Heart right ventricle (tissue), 16 donors: ENCODE results near the gene SLC12A3. TPM values are rescaled to one million over a fixed set of nuclear protein-coding genes. Genes with fewer than 3 reads are reported as not detected.

Experiments used
- ATAC-seq, 8 donors: fragments of 200-7000 bp; cut with Tn5 transposase; one replicate each; pipeline ENCODE4 v1.9.1; 2020; ENCODE audit warnings: mild to moderate bottlenecking in 8 of 8, moderate library complexity in 8 of 8, moderate number of reproducible peaks in 1 of 8
- DNase-seq, 2 donors: peaks; one replicate each; pipeline ENCODE4 v3.0.0-alpha.2; 2020
- H3K27ac ChIP-seq, 10 donors: fragments of 200-600 bp; sonication (generic) in 2 of 10; one replicate each; pipeline versions ENCODE4 v1.5.0 to v1.8.0; 2020 to 2022; ENCODE audit warnings: mild to moderate bottlenecking in 3 of 10
- H3K27me3 ChIP-seq, 7 donors: fragments of 200-600 bp; one replicate each; pipeline ENCODE4 v1.8.0; 2021 to 2022; ENCODE audit warnings: mild to moderate bottlenecking in 2 of 7
- H3K36me3 ChIP-seq, 9 donors: fragments of 200-600 bp; sonication (generic) in 1 of 9; one replicate each; pipeline versions ENCODE4 v1.5.0 to v1.8.0; 2020 to 2022; ENCODE audit warnings: mild to moderate bottlenecking in 2 of 9
- H3K4me1 ChIP-seq, 9 donors: fragments of 200-600 bp; sonication (generic) in 1 of 9; one replicate each; pipeline versions ENCODE4 v1.5.0 to v1.8.0; 2020 to 2022; ENCODE audit warnings: mild to moderate bottlenecking in 4 of 9
- H3K4me3 ChIP-seq, 10 donors: fragments of 200-600 bp; sonication (generic) in 2 of 10; one replicate each; pipeline versions ENCODE4 v1.5.0 to v1.8.0; 2020 to 2022; ENCODE audit warnings: mild to moderate bottlenecking in 7 of 10, moderate library complexity in 2 of 10
- H3K9me3 ChIP-seq, 11 donors: fragments of 200-600 bp in 10 of 11; sonication (generic) in 2 of 11; one replicate each; pipeline versions ENCODE4 v1.5.0 to v1.8.0; 2013 to 2022; ENCODE audit warnings: mild to moderate bottlenecking in 2 of 11, control low read depth in 1 of 11, moderate library complexity in 1 of 11
- WGBS, 2 donors: extraction: QIAGEN DNeasy Blood & Tissue Kit; methylation state at CpG; one replicate each; pipeline ENCODE4 v1.1.7; 2013; ENCODE audit warnings: inconsistent platforms in 1 of 2; 5-methylcytosine and 5-hydroxymethylcytosine counted together
- intact Hi-C, 10 donors: fragments of 100-400 bp; cut with DNase I; formaldehyde crosslinking; loops; one replicate each; pipeline versions ENCODE4 v1.11.1 to v1.14.2; 2022
- polyA plus RNA-seq, 2 donors: library from polyadenylated mRNA; stranded (reverse); fragments of 200-250 nt; gene quantifications; one replicate each; pipeline ENCODE4 v1.2.3, GENCODE V29; 2013
- total RNA-seq, 10 donors: library from RNA; stranded (reverse); fragmentation: NEBNext Ultra II Directional in 3 of 10; extraction: Animal tissue kit (Norgen Biotek cat#: 25700) in 3 of 10; gene quantifications; one replicate each; pipeline versions ENCODE4 v1.2.1 to v1.2.4, GENCODE V29; 2021 to 2023
- TF ChIP-seq, protein P1 (sequence below), 9 donors: fragments of 200-600 bp; sonication (generic) in 2 of 9; IDR thresholded peaks; one replicate each; pipeline versions ENCODE4 v1.5.0 to v1.8.0; 2021 to 2022; ENCODE audit warnings: antibody characterized with exemption in 9 of 9, mild to moderate bottlenecking in 5 of 9, moderate library complexity in 1 of 9
- donor health status: Arrhythmogenic right ventricular cardiomyopathy.
- donor health status: ischemic (EF 13 %, LVEDD 7.1; RV severe dilation, severe dysfunction).
- donor health status: healthy with polysubstance abuse.
- donor health status: DM: no; HTN: yes; CAD: no.
- donor health status: DM: no; HTN: no; CAD: no.
- donor health status: ischemic (EF 25% LVEDD 6.9; RV normal size, moderate dysfunction).
- donor health status: ischemic (EF 25% LVEDD 5.7; RV mildly dilated, moderate dysfunction).
- donor health status: healthy.
- donor health status: DM: yes; HTN: yes; CAD: no.
- donor health status: Ischemic cardiomyopathy.
- donor health status: ischemic (EF 35%, LVEDD 5.7; RV mildly dilated, moderate dysfunction).
- donor health status: nonischemic (EF 11% LVEDD 7.7; RV severe dilation, severe dysfunction).
- donor health status: DM: yes; HTN: yes; CAD: no.
- donor health status: PGD.
- donor health status: ischemic (EF 29% LVEDD 5.4; RV normal size, mild dysfunction).
- donor health status: nonischemic (EF 23%, LVEDD 6.1; RV moderate dilation, normal function).

Gene SLC12A3
- total and polyA plus RNA-seq, 12 donors: not detected

DNA sequence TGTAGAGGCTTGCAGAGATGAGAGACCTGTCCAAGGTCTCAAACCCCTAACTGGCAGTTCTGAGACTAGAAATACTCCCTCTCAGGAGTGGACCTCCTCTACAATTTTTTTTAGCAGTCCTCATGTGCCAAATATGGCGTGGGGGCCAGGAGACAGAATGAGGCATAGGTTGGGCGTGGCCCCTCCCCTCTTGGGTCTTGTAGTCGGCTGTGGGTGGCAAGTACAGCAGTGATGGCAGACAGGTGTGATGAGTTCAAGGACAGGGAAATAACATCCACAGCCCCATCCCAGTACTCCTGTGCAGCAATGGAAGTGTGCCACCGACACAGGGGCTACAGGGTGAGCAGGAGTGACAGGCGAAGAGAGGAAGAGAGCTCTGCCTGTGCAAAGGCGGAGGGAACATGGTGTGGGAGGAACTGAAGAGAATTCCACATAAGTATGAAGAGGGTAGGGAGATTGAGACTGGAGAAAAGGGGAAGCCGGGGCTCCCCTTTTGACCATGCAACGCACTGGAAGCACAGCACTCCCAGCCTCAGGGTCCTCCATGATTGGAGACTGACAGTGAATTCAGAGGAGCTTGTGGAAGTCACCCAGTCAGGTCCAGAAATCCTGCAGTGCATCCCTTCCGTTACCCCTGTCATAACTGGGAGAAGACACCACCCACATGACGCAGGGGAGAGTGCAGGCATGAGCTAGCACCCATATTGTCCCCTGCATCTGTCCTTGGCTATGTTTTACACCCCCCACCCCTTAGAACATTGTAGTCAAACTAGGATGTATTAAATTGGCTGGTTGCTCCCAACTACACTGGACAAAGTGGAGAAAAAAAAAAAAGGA is 82.0 kb downstream of the SLC12A3 start:
- Histone ChIP-seq H3K9me3 (no peaks in the 10 kb centered on the region), H3K27me3 (no peaks in the 10 kb centered on the region), H3K4me3 (no peak overlapping the region), H3K27ac (peak overlapping the region in 1 of 10 donors; percentile 44), H3K4me1 (peaks cover 0 to 22% (median 4%) of the 10 kb centered on the region in 9 donors), H3K36me3 (peaks cover 2 to 68% (median 44%) of the 10 kb centered on the region in 9 donors)
- DNase-seq (no peak), ATAC-seq (peak in 7 of 8 donors; percentile 5 to 50 (median 20))
- WGBS, 2 donors: 78 to 82% methylated on average over 10 of the region's 10 CpGs
- intact Hi-C loops: loop anchor here in 1 of 10 donors (5.0 kb wide), 1 partner anchor 80 kb away; the partner anchor contains the start of gene SLC12A3
- TF ChIP-seq, protein P1, sequence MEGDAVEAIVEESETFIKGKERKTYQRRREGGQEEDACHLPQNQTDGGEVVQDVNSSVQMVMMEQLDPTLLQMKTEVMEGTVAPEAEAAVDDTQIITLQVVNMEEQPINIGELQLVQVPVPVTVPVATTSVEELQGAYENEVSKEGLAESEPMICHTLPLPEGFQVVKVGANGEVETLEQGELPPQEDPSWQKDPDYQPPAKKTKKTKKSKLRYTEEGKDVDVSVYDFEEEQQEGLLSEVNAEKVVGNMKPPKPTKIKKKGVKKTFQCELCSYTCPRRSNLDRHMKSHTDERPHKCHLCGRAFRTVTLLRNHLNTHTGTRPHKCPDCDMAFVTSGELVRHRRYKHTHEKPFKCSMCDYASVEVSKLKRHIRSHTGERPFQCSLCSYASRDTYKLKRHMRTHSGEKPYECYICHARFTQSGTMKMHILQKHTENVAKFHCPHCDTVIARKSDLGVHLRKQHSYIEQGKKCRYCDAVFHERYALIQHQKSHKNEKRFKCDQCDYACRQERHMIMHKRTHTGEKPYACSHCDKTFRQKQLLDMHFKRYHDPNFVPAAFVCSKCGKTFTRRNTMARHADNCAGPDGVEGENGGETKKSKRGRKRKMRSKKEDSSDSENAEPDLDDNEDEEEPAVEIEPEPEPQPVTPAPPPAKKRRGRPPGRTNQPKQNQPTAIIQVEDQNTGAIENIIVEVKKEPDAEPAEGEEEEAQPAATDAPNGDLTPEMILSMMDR (IDR thresholded peaks at IDR 0.05): no peak

DNA sequence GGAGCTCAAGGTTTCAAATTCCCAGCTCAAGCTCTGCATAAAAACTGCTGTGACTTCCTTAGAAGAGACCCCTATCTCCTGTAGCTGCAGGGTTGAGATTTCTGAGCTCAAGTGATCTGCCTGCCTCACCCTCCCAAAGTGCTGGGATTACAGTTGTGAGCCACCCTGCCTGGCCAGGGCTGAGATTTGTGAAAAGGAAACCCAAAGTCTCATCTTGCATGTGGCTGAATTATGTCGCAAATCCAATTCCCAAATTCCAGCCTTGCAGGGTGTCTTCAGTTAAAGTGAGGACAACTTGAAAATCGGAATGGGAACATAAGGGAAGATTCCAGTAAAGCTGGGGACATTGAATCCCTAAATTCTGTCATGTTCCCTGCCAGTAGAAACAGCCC is 82.6 kb downstream of the SLC12A3 start:
- no peak overlapping the region for H3K4me3 ChIP-seq
- intact Hi-C loops: loop anchor here in 1 of 10 donors (5.0 kb wide), 1 partner anchor 80 kb away; the partner anchor contains the start of gene SLC12A3
- ATAC-seq (no peak), DNase-seq (no peak)
- H3K4me1 ChIP-seq: peaks cover 0 to 22% (median 4%) of the 10 kb centered on the region in 9 donors
- H3K27me3 ChIP-seq: no peaks in the 10 kb centered on the region
- H3K27ac ChIP-seq: no peak overlapping the region
- 92 to 96% methylated on average over 2 of the region's 2 CpGs for whole genome bisulfite sequencing, 2 donors
- TF ChIP-seq, protein P1 (IDR thresholded peaks at IDR 0.05): no peak
- H3K9me3 ChIP-seq: no peaks in the 10 kb centered on the region
- peaks cover 0 to 62% (median 38%) of the 10 kb centered on the region in 9 donors for H3K36me3 ChIP-seq

DNA sequence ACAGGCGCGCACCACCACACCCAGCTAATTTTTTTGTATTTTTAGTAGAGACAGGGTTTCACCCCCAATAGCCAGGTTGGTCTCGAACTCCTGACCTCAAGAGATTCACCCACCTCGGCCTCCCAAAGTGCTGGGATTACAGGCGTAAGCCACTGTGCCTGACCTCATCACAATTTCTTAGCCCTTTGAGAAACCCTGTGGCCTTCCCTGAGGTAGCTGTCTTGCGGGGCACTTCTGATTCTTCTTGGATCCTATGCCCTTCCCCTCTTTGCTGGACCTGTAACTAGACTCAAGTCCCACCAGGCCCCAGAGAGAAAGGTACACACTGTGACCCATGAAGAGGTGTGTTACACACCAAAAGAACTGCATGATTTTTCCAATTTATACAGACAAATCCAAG is 83.2 kb downstream of the SLC12A3 start:
- no peak for DNase-seq
- 98 to 99% methylated on average over 6 of the region's 6 CpGs for WGBS, 2 donors
- Histone ChIP-seq H3K9me3 (no peaks in the 10 kb centered on the region), H3K27me3 (no peaks in the 10 kb centered on the region), H3K4me3 (no peak overlapping the region), H3K36me3 (peaks cover 0 to 56% (median 32%) of the 10 kb centered on the region in 9 donors), H3K27ac (no peak overlapping the region), H3K4me1 (peaks cover 0 to 22% (median 4%) of the 10 kb centered on the region in 9 donors)
- intact Hi-C loops: loop anchor here in 1 of 10 donors (5.0 kb wide), 1 partner anchor 81 kb away; the partner anchor contains the start of gene SLC12A3
- TF ChIP-seq, protein P1 (IDR thresholded peaks at IDR 0.05): no peak
- ATAC-seq: no peak

DNA sequence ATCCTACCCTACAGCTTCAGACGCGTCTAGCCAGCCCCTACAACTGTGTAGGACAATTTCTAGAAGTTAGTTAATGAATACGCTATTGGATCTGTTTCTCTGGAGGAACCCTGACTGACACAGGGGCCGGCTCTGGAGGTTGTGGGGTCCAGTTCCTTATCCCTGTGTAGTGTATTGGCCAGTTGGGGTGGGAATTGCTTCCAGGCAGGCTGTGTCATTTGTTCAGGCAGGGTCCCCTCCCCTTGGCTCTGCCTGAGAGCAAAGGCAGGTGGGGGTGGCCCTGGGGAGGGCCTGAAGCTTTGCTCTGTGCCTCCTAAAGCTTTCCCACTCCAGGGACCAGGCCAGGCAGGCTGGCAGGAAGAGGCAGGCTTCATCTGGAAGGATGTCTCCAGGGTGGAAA is 85.0 kb downstream of the SLC12A3 start:
- Histone ChIP-seq H3K27ac (no peak overlapping the region), H3K4me1 (peaks cover 0 to 15% (median 4%) of the 10 kb centered on the region in 9 donors), H3K36me3 (peaks cover 0 to 37% (median 14%) of the 10 kb centered on the region in 9 donors), H3K4me3 (no peak overlapping the region), H3K27me3 (no peaks in the 10 kb centered on the region), H3K9me3 (no peaks in the 10 kb centered on the region)
- intact Hi-C loops: loop anchor here in 8 of 10 donors (2.0 to 5.0 kb wide), 2 partner anchors 83 kb away; partner anchors contain the start of gene SLC12A3 (in 6 of the 8)
- no peak for DNase-seq
- 89 to 96% methylated on average over 4 of the region's 4 CpGs for WGBS, 2 donors
- ATAC-seq: no peak
- TF ChIP-seq, protein P1 (IDR thresholded peaks at IDR 0.05): no peak
